ENCODE measurements around the gene CEP72.
"Not testable (repeated sequence)": the region's sequence is repeated elsewhere in the genome, so short reads cannot be mapped to it uniquely, and the experiment has no call there.

Gene CEP72

DNA sequence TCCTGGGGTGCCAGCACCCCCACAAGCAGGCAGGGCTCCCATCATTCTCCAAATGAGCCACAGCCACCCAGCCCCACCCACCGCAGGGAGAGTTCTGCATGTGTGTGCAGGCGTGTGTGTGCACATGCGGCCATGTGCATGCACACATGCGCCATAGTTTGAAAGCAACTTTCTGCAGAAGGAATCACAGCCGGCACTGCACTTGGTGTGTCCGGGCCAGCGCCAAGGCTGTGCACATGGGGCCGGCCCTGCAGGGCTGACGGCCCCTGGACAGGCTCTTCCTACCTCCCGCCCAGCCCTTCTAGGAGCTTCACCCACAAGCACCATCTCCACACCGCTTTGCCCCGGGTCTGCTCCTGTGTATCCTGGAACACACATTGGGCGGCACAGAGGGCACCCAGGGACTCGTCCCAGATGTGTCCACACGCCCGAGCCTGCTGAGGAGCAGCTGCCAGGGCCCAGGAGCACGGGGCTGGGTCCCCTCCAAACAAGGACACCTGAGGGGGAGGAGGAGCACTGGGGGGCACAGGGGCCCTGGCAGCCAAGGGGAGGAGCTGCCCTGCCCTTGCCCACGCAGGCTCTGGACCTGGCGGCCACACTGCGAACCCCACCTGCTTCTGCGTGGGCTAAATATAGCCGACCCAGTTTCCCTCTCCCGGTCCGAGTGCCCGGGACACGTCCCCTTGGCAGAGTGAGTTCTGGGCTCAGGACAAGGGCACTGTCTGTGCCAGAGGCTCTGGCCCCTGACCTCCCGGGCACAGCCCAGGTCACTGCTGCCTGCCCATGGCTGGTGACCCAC is 61.9 kb downstream of the CEP72 start:
- DNase-seq (ENCODE audit: insufficient read length, low spot score) (no peak), FAIRE-seq (no peak)
- TF ChIP-seq CTCF (IDR thresholded peaks at IDR 0.05; ENCODE audit: insufficient read depth, missing control alignments) = no peak

DNA sequence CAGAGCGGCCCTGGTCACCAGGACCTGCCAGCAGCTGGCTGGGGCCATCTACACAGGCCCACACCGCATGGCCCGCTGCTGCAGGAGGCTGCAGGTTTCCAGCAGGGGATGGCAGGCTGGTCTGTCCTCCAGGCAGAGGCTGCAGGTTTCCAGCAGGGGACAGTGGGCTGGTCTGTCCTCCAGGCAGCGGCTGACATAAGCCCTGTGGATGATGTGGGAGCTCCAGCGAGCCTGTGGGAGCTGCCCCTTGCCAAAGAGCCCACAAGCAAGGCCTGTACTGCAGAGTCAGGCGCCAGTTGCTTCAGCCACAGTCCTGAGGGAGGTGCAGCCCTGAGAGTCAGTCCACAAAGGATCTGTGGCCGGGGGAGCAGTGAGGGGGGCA is 62.5 kb downstream of the CEP72 start:
- DNase-seq (ENCODE audit: insufficient read length, low spot score) (no peak), FAIRE-seq (no peak)
- no peak for TF ChIP-seq CTCF (IDR thresholded peaks at IDR 0.05; ENCODE audit: insufficient read depth, missing control alignments)

DNA sequence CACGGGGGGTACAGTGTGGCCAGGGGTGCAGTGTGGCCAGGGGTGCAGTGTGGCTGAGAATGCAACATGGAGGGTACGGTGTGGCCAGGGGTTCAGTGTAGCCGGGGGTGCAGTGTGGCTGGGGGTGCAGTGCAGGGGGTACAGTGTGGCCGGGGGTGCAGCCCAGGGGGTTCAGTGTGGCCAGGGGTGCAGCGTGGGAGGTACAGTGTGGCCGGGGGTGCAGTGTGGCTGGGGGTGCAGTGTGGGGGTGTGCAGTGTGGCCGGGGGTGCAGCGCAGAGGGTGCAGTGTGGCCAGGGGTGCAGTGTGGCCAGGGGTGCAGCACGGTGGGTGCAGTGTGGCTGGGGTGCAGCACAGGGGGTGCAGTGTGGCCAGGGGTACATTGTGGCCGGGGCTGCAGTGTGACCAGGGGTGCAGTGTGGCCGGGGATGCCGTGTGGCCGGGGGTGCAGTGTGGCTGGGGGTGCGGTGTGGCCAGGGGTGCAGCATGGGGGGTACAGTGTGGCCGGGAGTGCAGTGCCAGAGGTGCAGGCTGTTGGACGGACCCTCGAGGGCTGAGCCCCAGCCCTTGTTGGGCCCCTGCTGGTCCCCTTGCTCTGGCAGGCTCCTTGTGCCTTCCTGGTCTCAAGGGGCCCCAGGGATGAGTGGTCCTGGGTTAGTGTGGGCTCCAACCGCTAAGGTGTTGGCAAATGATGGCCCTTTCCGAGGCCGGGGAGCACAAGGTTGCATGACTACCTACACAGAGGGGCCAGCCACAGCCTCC is 63.2 kb downstream of the CEP72 start:
- no peak for DNase-seq (ENCODE audit: insufficient read length, low spot score)
- no peak for TF ChIP-seq CTCF (IDR thresholded peaks at IDR 0.05; ENCODE audit: insufficient read depth, missing control alignments)
- no peak for FAIRE-seq

GRCh38 chr5:675871-676698 is 63.9 kb downstream of the CEP72 start:
- FAIRE-seq (no peak), DNase-seq (ENCODE audit: insufficient read length, low spot score) (no peak)
- TF ChIP-seq CTCF (IDR thresholded peaks at IDR 0.05; ENCODE audit: insufficient read depth, missing control alignments) = no peak

- DNase-seq (ENCODE audit: insufficient read length, low spot score) (no peak), FAIRE-seq (no peak)
- TF ChIP-seq CTCF (IDR thresholded peaks at IDR 0.05; ENCODE audit: insufficient read depth, missing control alignments) = no peak
Observed at GRCh38 chr5:676699-677076, 64.5 kb downstream of the CEP72 start.

DNA sequence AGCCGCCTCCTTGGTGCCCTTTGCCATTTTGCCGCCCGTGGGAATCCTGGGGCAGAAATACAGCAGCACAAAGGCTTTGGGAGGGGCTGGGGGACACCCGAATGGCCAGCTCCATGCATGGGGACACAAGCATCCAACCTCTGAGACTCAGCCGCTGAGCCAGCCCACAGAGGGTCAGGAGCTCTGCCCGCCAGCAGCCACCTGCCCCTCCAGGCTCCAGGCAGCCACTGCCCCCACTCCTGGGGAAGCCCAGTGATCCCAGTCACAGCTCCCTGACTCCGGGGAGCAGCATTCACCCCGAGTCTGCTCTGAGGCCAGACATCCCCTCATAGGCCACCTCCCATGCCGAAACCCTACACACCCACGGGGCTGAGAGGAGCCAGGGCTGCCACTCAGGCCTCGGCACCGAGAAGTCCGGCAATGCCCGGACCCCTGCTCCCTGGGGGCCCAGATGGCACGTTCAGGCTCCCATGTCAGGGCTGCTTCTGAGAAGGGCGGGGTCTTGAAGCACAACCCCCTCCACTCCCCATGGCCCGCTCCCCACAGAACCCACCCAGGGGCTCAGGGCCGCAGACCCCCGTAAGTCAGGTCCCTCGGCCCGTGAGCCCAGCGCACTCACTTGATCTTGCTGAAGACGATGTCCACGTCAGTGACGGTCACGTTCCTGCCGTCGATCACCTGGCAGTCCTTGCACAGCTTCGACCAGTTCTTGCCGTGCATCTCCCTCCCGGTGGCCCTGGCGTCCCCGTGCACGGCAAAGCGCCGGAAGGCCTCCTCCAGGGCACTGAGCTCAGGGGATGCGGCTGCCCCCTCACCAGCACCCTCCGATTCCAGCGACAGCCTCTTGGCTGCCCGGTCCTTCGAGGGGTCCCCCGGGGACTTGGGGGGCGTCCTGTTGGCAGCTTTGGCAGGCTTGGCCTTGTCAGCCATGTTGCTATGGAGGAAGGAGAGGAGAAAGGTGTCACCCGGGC is 65.3 kb downstream of the CEP72 start:
- DNase-seq (ENCODE audit: insufficient read length, low spot score) = no peak
- TF ChIP-seq CTCF (IDR thresholded peaks at IDR 0.05; ENCODE audit: insufficient read depth, missing control alignments) = no peak
- no peak for FAIRE-seq

DNA sequence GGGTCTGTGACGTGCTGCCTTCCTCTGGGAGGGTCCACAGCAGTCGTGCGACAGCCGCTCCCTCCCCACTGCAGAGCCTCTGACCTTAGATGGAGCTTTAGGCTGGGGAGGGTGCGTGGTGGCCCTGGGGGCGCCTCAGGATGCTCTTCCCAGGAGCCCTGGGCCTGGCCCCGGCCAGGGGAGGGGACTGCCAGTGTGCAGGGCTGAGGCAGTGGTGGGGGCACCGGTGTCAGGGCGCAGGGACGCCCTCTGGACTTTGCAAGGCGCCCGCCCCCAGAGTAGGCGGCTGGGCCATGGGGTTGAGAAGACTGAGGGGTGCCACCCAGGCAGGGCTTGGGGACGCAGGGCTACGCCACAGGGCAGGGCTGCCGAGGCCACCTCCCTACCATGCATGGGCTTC is 66.4 kb downstream of the CEP72 start:
- DNase-seq (ENCODE audit: insufficient read length, low spot score); FAIRE-seq: not testable (repeated sequence)

GRCh38 chr5:679166-679895 is 67.2 kb downstream of the CEP72 start:
- FAIRE-seq; DNase-seq (ENCODE audit: insufficient read length, low spot score): not testable (repeated sequence)

- not testable (repeated sequence) for DNase-seq (ENCODE audit: insufficient read length, low spot score); FAIRE-seq
Observed at GRCh38 chr5:680118-680795, 68.1 kb downstream of the CEP72 start.

Data from D721Med (cell line).